WTC11 (cell line): ENCODE measurements around the gene ACOXL. TPM values are rescaled to one million over a fixed set of nuclear protein-coding genes. Genes with fewer than 3 reads are reported as not detected.

Source experiments
- ATAC-seq: fragments of 200-7000 bp; cut with Tn5 transposase; 2 replicates; pipeline ENCODE4 v1.10.0; 2021; ENCODE audit warnings: mild to moderate bottlenecking, moderate library complexity
- CTCF ChIA-PET: fragments of 300-600 bp; sonication (Branson Sonifier 250); formaldehyde crosslinking; loops from one replicate; lab custom pipeline; 2021; ENCODE audit warnings: antibody characterized with exemption; lab: Charles Lee
- POLR2A ChIA-PET: fragments of 350-600 bp; sonication (Branson Sonifier 250); formaldehyde crosslinking; loops from one replicate; lab custom pipeline; 2021; ENCODE audit warnings: antibody characterized with exemption; lab: Charles Lee
- DNase-seq: peaks from one replicate; pipeline ENCODE4 v3.0.0; 2021; ENCODE audit warnings: low spot score
- H3K27ac Mint-ChIP-seq: 2 replicates; pipeline ENCODE4 v1.8.0; 2021; ENCODE audit warnings: mixed read lengths
- H3K27me3 Mint-ChIP-seq: 2 replicates; pipeline ENCODE4 v1.8.0; 2021; ENCODE audit warnings: low read depth, mild to moderate bottlenecking, moderate library complexity, mixed read lengths
- H3K36me3 Mint-ChIP-seq: 2 replicates; pipeline ENCODE4 v1.8.0; 2021; ENCODE audit warnings: mixed read lengths
- H3K4me1 Mint-ChIP-seq: 2 replicates; pipeline ENCODE4 v1.8.0; 2022; ENCODE audit warnings: mixed read lengths
- H3K4me3 Mint-ChIP-seq: 2 replicates; pipeline ENCODE4 v1.8.0; 2021; ENCODE audit warnings: mild to moderate bottlenecking, moderate library complexity, mixed read lengths
- H3K9me3 Mint-ChIP-seq: 2 replicates; pipeline ENCODE4 v1.8.0; 2021; ENCODE audit warnings: mixed read lengths
- FOXP1 ChIP-seq: sonication (generic); formaldehyde crosslinking; IDR thresholded peaks from 2 replicates; pipeline ENCODE4 v1.8.0; 2022; ENCODE audit warnings: missing genetic modification reagents, mild to moderate bottlenecking, moderate library complexity, borderline replicate concordance
- GRHL2 ChIP-seq: fragments of 250-450 bp; sonication (Bioruptor Pico); IDR thresholded peaks from 2 replicates; pipeline ENCODE4 v1.8.0; 2022; ENCODE audit warnings: mild to moderate bottlenecking, moderate library complexity; ENCODE audit not compliant: insufficient replicate concordance, severe bottlenecking
- KAT7 ChIP-seq: sonication (generic); formaldehyde crosslinking; IDR thresholded peaks from 2 replicates; pipeline ENCODE4 v1.8.1; 2023; ENCODE audit warnings: missing genetic modification reagents, mild to moderate bottlenecking, borderline replicate concordance
- NFATC4 ChIP-seq: fragments of 250-450 bp; sonication (Bioruptor Pico); IDR thresholded peaks from 2 replicates; pipeline ENCODE4 v1.9.0; 2021; ENCODE audit warnings: mild to moderate bottlenecking
- NR1H2 ChIP-seq: sonication (generic); formaldehyde crosslinking; IDR thresholded peaks from 2 replicates; pipeline ENCODE4 v1.9.0; 2021; ENCODE audit warnings: mild to moderate bottlenecking, moderate library complexity, missing genetic modification reagents
- NR2C2 ChIP-seq: sonication (generic); formaldehyde crosslinking; IDR thresholded peaks from 2 replicates; pipeline ENCODE4 v1.8.0; 2022; ENCODE audit warnings: mild to moderate bottlenecking, missing genetic modification reagents
- PRRX2 ChIP-seq: fragments of 250-450 bp; sonication (Bioruptor Pico); IDR thresholded peaks from 2 replicates; pipeline ENCODE4 v1.8.0; 2021; ENCODE audit warnings: mild to moderate bottlenecking
- RORB ChIP-seq: fragments of 250-450 bp; sonication (Bioruptor Pico); IDR thresholded peaks from 2 replicates; pipeline ENCODE4 v1.9.0; 2021; ENCODE audit warnings: mild to moderate bottlenecking
- SMAD3 ChIP-seq: sonication (generic); formaldehyde crosslinking; IDR thresholded peaks from 2 replicates; pipeline ENCODE4 v1.8.0; 2022; ENCODE audit warnings: missing genetic modification reagents, mild to moderate bottlenecking, borderline replicate concordance
- STAT6 ChIP-seq: sonication (generic); formaldehyde crosslinking; conservative IDR thresholded peaks from 2 replicates; pipeline ENCODE4 v1.8.1; 2023; ENCODE audit warnings: mild to moderate bottlenecking, low read depth, missing genetic modification reagents, moderate library complexity
- TEAD1 ChIP-seq: sonication (generic); formaldehyde crosslinking; IDR thresholded peaks from 2 replicates; pipeline ENCODE4 v1.8.0; 2022; ENCODE audit warnings: mild to moderate bottlenecking, missing genetic modification reagents
- TP53 ChIP-seq: sonication (generic); formaldehyde crosslinking; IDR thresholded peaks from 2 replicates; pipeline ENCODE4 v1.8.1; 2023; ENCODE audit warnings: mild to moderate bottlenecking, missing genetic modification reagents
- ZNF317 ChIP-seq: sonication (generic); formaldehyde crosslinking; IDR thresholded peaks from 2 replicates; pipeline ENCODE4 v1.8.1; 2023; ENCODE audit warnings: low read depth, mild to moderate bottlenecking, moderate library complexity, missing genetic modification reagents, borderline replicate concordance
- ZNF423 ChIP-seq: fragments of 250-450 bp; sonication (Bioruptor Pico); IDR thresholded peaks from 2 replicates; pipeline ENCODE4 v2.1.2; 2022; ENCODE audit warnings: mild to moderate bottlenecking, moderate library complexity
- ZNF671 ChIP-seq: fragments of 250-450 bp; sonication (Bioruptor Pico); IDR thresholded peaks from 2 replicates; pipeline ENCODE4 v1.8.0; 2021; ENCODE audit warnings: mild to moderate bottlenecking
- total RNA-seq: library from RNA; stranded (reverse); gene quantifications from 3 replicates; pipeline ENCODE4 v1.2.3, GENCODE V29; 2021
- TF ChIP-seq, protein P1 (sequence below): sonication (generic); formaldehyde crosslinking; IDR thresholded peaks from 2 replicates; pipeline ENCODE4 v1.8.1; 2023; ENCODE audit warnings: mild to moderate bottlenecking, missing genetic modification reagents
- TF ChIP-seq, protein P2 (sequence below): fragments of 250-450 bp; sonication (Bioruptor Pico); IDR thresholded peaks from 2 replicates; pipeline ENCODE4 v1.9.0; 2021; ENCODE audit warnings: moderate library complexity, mild to moderate bottlenecking, inconsistent platforms, borderline replicate concordance
- TF ChIP-seq, protein P3 (sequence below): fragments of 200-600 bp; IDR thresholded peaks from 2 replicates; pipeline ENCODE4 v1.8.0; 2022; ENCODE audit warnings: antibody characterized with exemption
- TF ChIP-seq, protein P4 (sequence below): sonication (generic); formaldehyde crosslinking; IDR thresholded peaks from 2 replicates; pipeline ENCODE4 v1.8.1; 2022; ENCODE audit warnings: mild to moderate bottlenecking, missing genetic modification reagents, moderate library complexity, borderline replicate concordance
- TF ChIP-seq, protein P5 (sequence below): sonication (generic); formaldehyde crosslinking; IDR thresholded peaks from 2 replicates; pipeline ENCODE4 v1.8.0; 2022; ENCODE audit warnings: mild to moderate bottlenecking, missing genetic modification reagents

The ACOXL gene
- total RNA-seq, 1 experiment from 2014 or later: 14.9 TPM

DNA sequence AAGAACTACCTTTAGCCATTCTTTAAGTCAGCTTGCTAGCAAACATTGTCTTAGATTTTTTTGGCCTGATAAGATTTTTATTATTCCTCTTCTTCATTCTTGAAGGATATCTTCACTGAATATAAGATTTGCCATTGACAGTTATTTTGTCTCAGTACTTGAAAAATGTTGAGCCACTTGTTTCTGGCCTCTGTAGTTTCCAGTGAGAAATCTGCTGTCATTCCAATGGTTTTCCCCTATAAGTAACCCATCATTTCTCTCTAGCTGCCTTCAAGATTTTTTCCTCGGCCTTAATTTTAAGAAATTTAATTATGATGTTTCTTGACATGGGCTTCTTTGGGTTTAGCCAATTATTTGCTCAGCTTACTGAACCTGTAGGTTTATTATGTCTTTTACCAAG lies 32.6 kb downstream of the ACOXL start:
- Mint-ChIP-seq H3K27ac (no peak overlapping the region), H3K36me3 (peaks cover 17% of the 10 kb centered on the region), H3K4me3 (no peak overlapping the region), H3K4me1 (peaks cover 22% of the 10 kb centered on the region), H3K27me3 (no peaks in the 10 kb centered on the region), H3K9me3 (peaks cover 38% of the 10 kb centered on the region)
- CTCF ChIA-PET: no interaction called here
- DNase-seq (no peak), ATAC-seq (no peak)
- TF ChIP-seq NR1H2 (CRISPR knock-in tag): no peak
- TF ChIP-seq KAT7 (CRISPR knock-in tag): no peak
- TF ChIP-seq ZNF317: peak; percentile 91
- POLR2A ChIA-PET: no interaction called here

DNA sequence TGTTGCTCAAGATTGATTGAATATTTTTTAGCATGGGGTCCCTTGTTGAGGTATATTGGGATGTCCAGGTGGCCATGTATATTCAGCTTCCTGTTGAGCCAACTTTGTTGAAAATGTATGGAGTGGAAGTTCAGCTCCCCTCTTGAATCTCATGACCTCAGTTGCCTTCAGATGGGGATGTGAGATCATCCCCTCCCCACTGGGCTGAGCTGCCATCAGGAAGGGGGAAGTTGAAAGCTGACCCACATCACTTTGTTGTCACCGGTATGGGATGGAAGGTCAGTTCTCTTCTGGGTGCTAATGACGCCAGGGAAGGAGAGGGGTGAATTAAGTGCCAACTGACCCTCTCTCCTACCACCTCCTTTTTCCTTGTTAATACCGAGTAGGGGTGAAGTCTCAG lies 33.9 kb downstream of the ACOXL start:
- no peak overlapping the region for H3K4me3 Mint-ChIP-seq
- POLR2A ChIA-PET: interaction anchor here (1.8 kb wide), 1 partner anchor 34 kb away, joined by 4 read pairs; the partner anchor contains the start of gene ACOXL
- H3K27ac Mint-ChIP-seq: no peak overlapping the region
- TF ChIP-seq PRRX2 (no peak), FOXP1 (CRISPR knock-in tag) (no peak), ZNF423 (no peak), TEAD1 (CRISPR knock-in tag) (no peak), NR2C2 (CRISPR knock-in tag) (no peak), NFATC4 (CRISPR knock-in tag) (no peak), RORB (CRISPR knock-in tag) (no peak), ZNF671 (no peak), SMAD3 (CRISPR knock-in tag) (no peak), TP53 (CRISPR knock-in tag) (no peak), GRHL2 (CRISPR knock-in tag) (no peak), STAT6 (CRISPR knock-in tag) (no peak)
- TF ChIP-seq, protein P1, sequence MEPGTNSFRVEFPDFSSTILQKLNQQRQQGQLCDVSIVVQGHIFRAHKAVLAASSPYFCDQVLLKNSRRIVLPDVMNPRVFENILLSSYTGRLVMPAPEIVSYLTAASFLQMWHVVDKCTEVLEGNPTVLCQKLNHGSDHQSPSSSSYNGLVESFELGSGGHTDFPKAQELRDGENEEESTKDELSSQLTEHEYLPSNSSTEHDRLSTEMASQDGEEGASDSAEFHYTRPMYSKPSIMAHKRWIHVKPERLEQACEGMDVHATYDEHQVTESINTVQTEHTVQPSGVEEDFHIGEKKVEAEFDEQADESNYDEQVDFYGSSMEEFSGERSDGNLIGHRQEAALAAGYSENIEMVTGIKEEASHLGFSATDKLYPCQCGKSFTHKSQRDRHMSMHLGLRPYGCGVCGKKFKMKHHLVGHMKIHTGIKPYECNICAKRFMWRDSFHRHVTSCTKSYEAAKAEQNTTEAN: no peak
- TF ChIP-seq, protein P2, sequence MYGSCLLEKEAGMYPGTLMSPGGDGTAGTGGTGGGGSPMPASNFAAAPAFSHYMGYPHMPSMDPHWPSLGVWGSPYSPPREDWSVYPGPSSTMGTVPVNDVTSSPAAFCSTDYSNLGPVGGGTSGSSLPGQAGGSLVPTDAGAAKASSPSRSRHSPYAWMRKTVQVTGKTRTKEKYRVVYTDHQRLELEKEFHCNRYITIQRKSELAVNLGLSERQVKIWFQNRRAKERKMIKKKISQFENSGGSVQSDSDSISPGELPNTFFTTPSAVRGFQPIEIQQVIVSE (CRISPR knock-in tag): no peak
- TF ChIP-seq, protein P3, sequence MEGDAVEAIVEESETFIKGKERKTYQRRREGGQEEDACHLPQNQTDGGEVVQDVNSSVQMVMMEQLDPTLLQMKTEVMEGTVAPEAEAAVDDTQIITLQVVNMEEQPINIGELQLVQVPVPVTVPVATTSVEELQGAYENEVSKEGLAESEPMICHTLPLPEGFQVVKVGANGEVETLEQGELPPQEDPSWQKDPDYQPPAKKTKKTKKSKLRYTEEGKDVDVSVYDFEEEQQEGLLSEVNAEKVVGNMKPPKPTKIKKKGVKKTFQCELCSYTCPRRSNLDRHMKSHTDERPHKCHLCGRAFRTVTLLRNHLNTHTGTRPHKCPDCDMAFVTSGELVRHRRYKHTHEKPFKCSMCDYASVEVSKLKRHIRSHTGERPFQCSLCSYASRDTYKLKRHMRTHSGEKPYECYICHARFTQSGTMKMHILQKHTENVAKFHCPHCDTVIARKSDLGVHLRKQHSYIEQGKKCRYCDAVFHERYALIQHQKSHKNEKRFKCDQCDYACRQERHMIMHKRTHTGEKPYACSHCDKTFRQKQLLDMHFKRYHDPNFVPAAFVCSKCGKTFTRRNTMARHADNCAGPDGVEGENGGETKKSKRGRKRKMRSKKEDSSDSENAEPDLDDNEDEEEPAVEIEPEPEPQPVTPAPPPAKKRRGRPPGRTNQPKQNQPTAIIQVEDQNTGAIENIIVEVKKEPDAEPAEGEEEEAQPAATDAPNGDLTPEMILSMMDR: no peak
- TF ChIP-seq, protein P4, sequence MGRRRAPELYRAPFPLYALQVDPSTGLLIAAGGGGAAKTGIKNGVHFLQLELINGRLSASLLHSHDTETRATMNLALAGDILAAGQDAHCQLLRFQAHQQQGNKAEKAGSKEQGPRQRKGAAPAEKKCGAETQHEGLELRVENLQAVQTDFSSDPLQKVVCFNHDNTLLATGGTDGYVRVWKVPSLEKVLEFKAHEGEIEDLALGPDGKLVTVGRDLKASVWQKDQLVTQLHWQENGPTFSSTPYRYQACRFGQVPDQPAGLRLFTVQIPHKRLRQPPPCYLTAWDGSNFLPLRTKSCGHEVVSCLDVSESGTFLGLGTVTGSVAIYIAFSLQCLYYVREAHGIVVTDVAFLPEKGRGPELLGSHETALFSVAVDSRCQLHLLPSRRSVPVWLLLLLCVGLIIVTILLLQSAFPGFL (CRISPR knock-in tag): no peak
- TF ChIP-seq, protein P5, sequence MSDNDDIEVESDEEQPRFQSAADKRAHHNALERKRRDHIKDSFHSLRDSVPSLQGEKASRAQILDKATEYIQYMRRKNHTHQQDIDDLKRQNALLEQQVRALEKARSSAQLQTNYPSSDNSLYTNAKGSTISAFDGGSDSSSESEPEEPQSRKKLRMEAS: no peak
- TF ChIP-seq, all 79 proteins: peak for 0
- H3K36me3 Mint-ChIP-seq: peaks cover 13% of the 10 kb centered on the region
- ATAC-seq: no peak
- H3K4me1 Mint-ChIP-seq: peaks cover 36% of the 10 kb centered on the region
- H3K9me3 Mint-ChIP-seq: peaks cover 33% of the 10 kb centered on the region
- CTCF ChIA-PET: no interaction called here
- DNase-seq: no peak
- H3K27me3 Mint-ChIP-seq: no peaks in the 10 kb centered on the region
